K562 (cell line): Measurements from ENCODE around the gene DNAJC30. TPM values are rescaled to one million over a fixed set of nuclear protein-coding genes. Genes with fewer than 3 reads are reported as not detected.

ENCODE experiments used
- ATAC-seq: fragments of 200-7000 bp; cut with Tn5 transposase; 3 replicates; pipeline ENCODE4 v1.9.1; 2020; ENCODE audit warnings: moderate library complexity
- BruUV-seq: library from RNA; stranded (reverse); fragments of 400-500 nt; replicated peaks from 2 replicates; lab custom pipeline; 2021; lab: Mats Ljungman, UMichigan
- CTCF ChIA-PET: fragments of 300-600 bp; formaldehyde crosslinking; extraction: SDS; loops from one replicate; lab custom pipeline; 2021; ENCODE audit warnings: low intra/inter-chr PET ratio; lab: Yijun Ruan, JAX
- POLR2A ChIA-PET: fragments of 300-600, 350-650 bp; sonication (Branson Sonifier 250); formaldehyde crosslinking; extraction: SDS; loops from one replicate; lab custom pipeline; 2021; ENCODE audit warnings: antibody characterized with exemption, inconsistent platforms; lab: Yijun Ruan, JAX
- DNase-seq, 4 experiments: peaks; one replicate each; pipeline versions ENCODE4 v3.0.0 to v3.0.0-alpha.2; 2011 to 2018; ENCODE audit warnings: low spot score in 3 of 4, mixed read lengths in 3 of 4; ENCODE audit errors: extremely low read depth in 1 of 4
- FAIRE-seq: peaks from 2 replicates; lab custom pipeline; 2011; peaks lifted over from hg19 to GRCh38; lab: Jason Lieb, UNC
- H2AFZ ChIP-seq: 2 replicates; pipeline ENCODE4 v1.6.0; 2011; ENCODE audit warnings: low read depth, low read length, control low read depth, inconsistent platforms
- H3K27ac ChIP-seq: fragments of 200-600 bp; 3 replicates; pipeline ENCODE4 v1.8.0; 2011; ENCODE audit warnings: low read depth, mild to moderate bottlenecking, control low read depth, inconsistent platforms, low read length, moderate library complexity, mixed read lengths; ENCODE audit errors: extremely low read depth
- H3K27me3 ChIP-seq, 2 experiments: fragments of 300-600 bp in 1 of 2; 2 replicates in 1 of 2; 3 replicates in 1 of 2; pipeline versions ENCODE4 v1.6.0 to v1.8.0; 2011; ENCODE audit warnings: inconsistent platforms in 2 of 2, low read length in 2 of 2, mild to moderate bottlenecking in 1 of 2, mixed read lengths in 1 of 2, moderate library complexity in 1 of 2; ENCODE audit not compliant: control insufficient read depth in 2 of 2, insufficient read depth in 2 of 2
- H3K36me3 ChIP-seq: fragments of 300-600 bp; 3 replicates; pipeline ENCODE4 v1.8.0; 2011; ENCODE audit warnings: mild to moderate bottlenecking, low read length, inconsistent platforms; ENCODE audit not compliant: control insufficient read depth, insufficient read depth
- H3K4me1 ChIP-seq, 2 experiments: fragments of 200-600 bp in 1 of 2; replicated peaks in 1 of 2; 2 replicates in 1 of 2; 3 replicates in 1 of 2; pipeline versions ENCODE4 v1.5.1 to v1.8.0; 2011; ENCODE audit warnings: inconsistent platforms in 2 of 2, low read length in 2 of 2, mild to moderate bottlenecking in 1 of 2, mixed read lengths in 1 of 2, moderate library complexity in 1 of 2; ENCODE audit not compliant: control insufficient read depth in 2 of 2, insufficient read depth in 2 of 2
- H3K4me2 ChIP-seq: 2 replicates; pipeline ENCODE4 v1.6.1; 2011; ENCODE audit warnings: low read length, control low read depth, inconsistent platforms, mixed read lengths; ENCODE audit not compliant: insufficient read depth
- H3K4me3 ChIP-seq: fragments of 200-600 bp; sonication (generic), shearing (Covaris generic); 2 replicates; pipeline ENCODE4 v1.5.1; 2016; ENCODE audit warnings: control low read depth, inconsistent platforms
- H3K79me2 ChIP-seq: fragments of 200-600 bp; 3 replicates; pipeline ENCODE4 v1.8.0; 2011; ENCODE audit warnings: low read length, inconsistent platforms; ENCODE audit not compliant: control insufficient read depth, insufficient read depth
- H3K9ac ChIP-seq, 2 experiments: 2 replicates each; pipeline versions ENCODE4 v1.6.0 to v1.6.1; 2011; ENCODE audit warnings: low read depth in 2 of 2, low read length in 2 of 2, control low read depth in 1 of 2, inconsistent platforms in 1 of 2, mild to moderate bottlenecking in 1 of 2, mixed read lengths in 1 of 2; ENCODE audit not compliant: insufficient read depth in 1 of 2
- H3K9me1 ChIP-seq: one replicate; pipeline ENCODE4 v1.6.0; 2011; ENCODE audit warnings: inconsistent platforms, mild to moderate bottlenecking, low read length, moderate library complexity; ENCODE audit not compliant: control insufficient read depth, insufficient read depth
- H3K9me3 ChIP-seq: replicated peaks from 2 replicates; pipeline ENCODE4 v1.5.1; 2011; ENCODE audit warnings: low read depth, low read length, inconsistent platforms; ENCODE audit not compliant: control insufficient read depth, insufficient read depth
- H4K20me1 ChIP-seq: replicated peaks from 2 replicates; pipeline ENCODE4 v1.6.1; 2011; ENCODE audit warnings: low read length, inconsistent platforms, mixed read lengths; ENCODE audit not compliant: control insufficient read depth, insufficient read depth
- ZNF133 ChIP-seq: fragments of 250-450 bp; sonication (Bioruptor Pico); IDR thresholded peaks from 2 replicates; pipeline ENCODE4 v1.4.0; 2020; ENCODE audit warnings: mild to moderate bottlenecking
- WGBS: fragments of 100-300 bp; shearing (Covaris generic); methylation state at CpG from one replicate; pipeline ENCODE4 v1.1.6; 2016; ENCODE audit warnings: low coverage, mixed read lengths; ENCODE audit not compliant: insufficient coverage; ENCODE audit errors: missing lambda C conversion rate; 5-methylcytosine and 5-hydroxymethylcytosine counted together
- in situ Hi-C: fragments of 300-500 bp; cut with MboI; formaldehyde crosslinking; loops from 4 replicates; pipeline ENCODE4 v1.15.0; 2018; ENCODE audit warnings: inconsistent platforms, mixed read lengths
- intact Hi-C: fragments of 100-400 bp; cut with micrococcal nuclease; formaldehyde crosslinking; loops from 2 replicates; pipeline ENCODE4 v1.14.2; 2022
- polyA plus RNA-seq, 8 experiments: library from polyadenylated mRNA; depleted of rRNA in 4 of 8; stranded (reverse) in 5 of 8; unstranded in 3 of 8; fragments of >200 nt; fragmentation: Nextera tagmentation in 2 of 8; fragmentation: Illumina TruSeq in 1 of 8; extraction: Ambion mirVana in 2 of 8; extraction: Trizol in 1 of 8; gene quantifications; 2 replicates each; pipeline versions ENCODE4 v1.2.1 to v1.2.3, GENCODE V29; 2011 to 2014; ENCODE audit warnings: inconsistent platforms in 1 of 8, missing spikeins in 1 of 8
- total RNA-seq, 7 experiments: library from RNA; depleted of rRNA in 6 of 7; stranded (reverse); fragments of >200 nt in 6 of 7; fragmentation: Illumina TruSeq in 2 of 7; extraction: Trizol in 2 of 7; gene quantifications; 2 replicates each; pipeline versions ENCODE4 v1.2.1 to v1.2.3, GENCODE V29; 2011 to 2021; ENCODE audit warnings: low replicate concordance in 1 of 7
- TF ChIP-seq, protein P1 (sequence below): fragments of 450-650 bp; IDR thresholded peaks from 2 replicates; pipeline ENCODE4 v1.6.1; 2018; ENCODE audit not compliant: partially characterized antibody
- TF ChIP-seq, protein P2 (sequence below): fragments of 450-650 bp; conservative IDR thresholded peaks from 2 replicates; pipeline ENCODE4 v1.6.1; 2016; ENCODE audit warnings: missing genetic modification characterization, low read depth, mild to moderate bottlenecking, missing compliant biosample characterization, moderate library complexity
- TF ChIP-seq, protein P3 (sequence below): sonication (generic); formaldehyde crosslinking; IDR thresholded peaks from 2 replicates; pipeline ENCODE4 v1.8.0; 2023; ENCODE audit warnings: mild to moderate bottlenecking, missing genetic modification reagents

DNAJC30 gene
- total and polyA plus RNA-seq, 9 of the 15 experiments (the other 6 are each of a cell fraction or from before 2014, with no cell fraction given), result 1.1 to 11.3 (median 4.6) TPM

DNA sequence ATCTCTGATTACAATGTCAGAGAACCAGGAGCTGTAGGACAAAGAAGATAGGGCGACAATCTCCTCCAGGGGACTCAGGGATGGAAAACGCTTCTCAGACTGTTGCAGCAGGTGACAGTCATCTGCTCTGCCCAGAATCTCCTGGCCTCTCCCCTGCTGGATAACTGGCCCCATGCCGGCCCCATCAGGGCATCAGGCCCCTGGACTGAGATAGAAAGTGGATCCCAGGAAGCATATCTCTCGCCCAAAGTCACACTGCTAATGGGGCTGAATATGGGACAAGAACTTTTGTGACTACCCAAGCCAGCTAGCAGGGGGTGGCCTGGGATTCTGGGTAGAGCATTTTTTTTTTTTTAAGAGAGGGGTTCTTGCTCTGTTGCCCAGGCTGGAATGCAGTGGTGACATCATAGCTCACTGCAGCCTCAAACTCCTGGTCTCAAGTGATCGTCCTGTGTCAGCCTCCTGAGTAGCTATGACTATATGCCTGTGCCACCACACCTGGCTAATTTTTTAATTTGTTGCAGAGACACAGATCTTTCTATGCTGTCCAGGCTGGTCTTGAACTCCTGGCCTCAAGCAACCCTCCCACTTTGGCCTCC lies 38.5 kb downstream of the DNAJC30 start:
- FAIRE-seq (peak; percentile 77), ATAC-seq (no peak), DNase-seq (no peak)
- POLR2A ChIA-PET, result interaction anchor here (0.6 to 1.8 kb wide), 6 partner anchors 9 to 71 kb away, joined by 3 to 11 read pairs (median 4); no protein-coding TSS in a partner anchor
- 0 out of 2 replicates have a peak, but pooled peaks cover 3% of the 10 kb centered on the region for H4K20me1 ChIP-seq
- BruUV-seq, result no TSS peak
- no peaks in the 10 kb centered on the region for H3K9me1 ChIP-seq
- no peaks in the 10 kb centered on the region for H3K79me2 ChIP-seq
- H3K4me2 ChIP-seq, result no peak overlapping the region
- peaks cover 7% of the 10 kb centered on the region for H3K9me3 ChIP-seq
- H2AFZ ChIP-seq, result no peak overlapping the region
- no peak for TF ChIP-seq ZNF133 (CRISPR knock-in tag)
- H3K36me3 ChIP-seq, result no peaks in the 10 kb centered on the region
- CTCF ChIA-PET, result no interaction called here
- in situ Hi-C loops (no loop called here), intact Hi-C loops (no loop called here)
- H3K4me3 ChIP-seq, result no peak overlapping the region
- peaks cover 20 to 64% of the 10 kb centered on the region in 2 experiments; a peak in 4 of 5 replicates for H3K27me3 ChIP-seq
- H3K9ac ChIP-seq, result no peak overlapping the region
- WGBS, result 0% methylated on average over 5 of the region's 5 CpGs
- H3K4me1 ChIP-seq, result peaks cover 0 to 14% of the 10 kb centered on the region in 2 experiments; a peak in 2 of 5 replicates
- H3K27ac ChIP-seq, result no peak overlapping the region

DNA sequence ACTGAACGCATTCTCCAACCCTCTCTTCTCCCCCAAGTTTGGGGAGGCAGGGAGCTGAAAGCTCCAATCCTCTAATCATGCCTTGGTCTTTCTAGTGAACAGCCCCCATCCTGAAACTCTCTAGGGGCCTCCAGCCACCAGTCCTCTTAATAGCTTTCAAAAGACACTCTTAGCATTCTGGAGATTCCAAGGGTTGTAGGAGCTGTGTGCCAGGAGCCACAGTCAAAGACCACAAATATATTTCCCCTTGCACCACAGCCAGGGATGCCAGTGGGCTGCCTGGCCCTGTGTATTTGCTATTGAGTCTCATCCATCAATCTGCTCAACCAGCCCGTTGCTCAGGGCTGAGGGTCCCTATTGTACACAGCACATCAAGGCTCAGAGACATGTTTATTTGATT lies 40.4 kb downstream of the DNAJC30 start:
- peaks cover 12 to 49% of the 10 kb centered on the region in 2 experiments; a peak in 4 of 5 replicates for H3K27me3 ChIP-seq
- no peak overlapping the region for H2AFZ ChIP-seq
- POLR2A ChIA-PET, result no interaction called here
- H4K20me1 ChIP-seq, result 0 out of 2 replicates have a peak, but pooled peaks cover 3% of the 10 kb centered on the region
- H3K27ac ChIP-seq, result no peak overlapping the region
- ATAC-seq (no peak), FAIRE-seq (no peak), DNase-seq (no peak)
- H3K79me2 ChIP-seq, result no peaks in the 10 kb centered on the region
- peaks cover 0 to 10% of the 10 kb centered on the region in 2 experiments; a peak in 2 of 5 replicates for H3K4me1 ChIP-seq
- no TSS peak for BruUV-seq
- 3% methylated on average over 2 of the region's 2 CpGs for WGBS
- no peak overlapping the region for H3K9ac ChIP-seq
- H3K4me2 ChIP-seq, result no peak overlapping the region
- no peak overlapping the region for H3K4me3 ChIP-seq
- no peaks in the 10 kb centered on the region for H3K36me3 ChIP-seq
- H3K9me3 ChIP-seq, result peaks cover 7% of the 10 kb centered on the region
- no peaks in the 10 kb centered on the region for H3K9me1 ChIP-seq
- intact Hi-C loops, result no loop called here
- in situ Hi-C loops, result no loop called here
- CTCF ChIA-PET, result no interaction called here
- TF ChIP-seq, protein P1, sequence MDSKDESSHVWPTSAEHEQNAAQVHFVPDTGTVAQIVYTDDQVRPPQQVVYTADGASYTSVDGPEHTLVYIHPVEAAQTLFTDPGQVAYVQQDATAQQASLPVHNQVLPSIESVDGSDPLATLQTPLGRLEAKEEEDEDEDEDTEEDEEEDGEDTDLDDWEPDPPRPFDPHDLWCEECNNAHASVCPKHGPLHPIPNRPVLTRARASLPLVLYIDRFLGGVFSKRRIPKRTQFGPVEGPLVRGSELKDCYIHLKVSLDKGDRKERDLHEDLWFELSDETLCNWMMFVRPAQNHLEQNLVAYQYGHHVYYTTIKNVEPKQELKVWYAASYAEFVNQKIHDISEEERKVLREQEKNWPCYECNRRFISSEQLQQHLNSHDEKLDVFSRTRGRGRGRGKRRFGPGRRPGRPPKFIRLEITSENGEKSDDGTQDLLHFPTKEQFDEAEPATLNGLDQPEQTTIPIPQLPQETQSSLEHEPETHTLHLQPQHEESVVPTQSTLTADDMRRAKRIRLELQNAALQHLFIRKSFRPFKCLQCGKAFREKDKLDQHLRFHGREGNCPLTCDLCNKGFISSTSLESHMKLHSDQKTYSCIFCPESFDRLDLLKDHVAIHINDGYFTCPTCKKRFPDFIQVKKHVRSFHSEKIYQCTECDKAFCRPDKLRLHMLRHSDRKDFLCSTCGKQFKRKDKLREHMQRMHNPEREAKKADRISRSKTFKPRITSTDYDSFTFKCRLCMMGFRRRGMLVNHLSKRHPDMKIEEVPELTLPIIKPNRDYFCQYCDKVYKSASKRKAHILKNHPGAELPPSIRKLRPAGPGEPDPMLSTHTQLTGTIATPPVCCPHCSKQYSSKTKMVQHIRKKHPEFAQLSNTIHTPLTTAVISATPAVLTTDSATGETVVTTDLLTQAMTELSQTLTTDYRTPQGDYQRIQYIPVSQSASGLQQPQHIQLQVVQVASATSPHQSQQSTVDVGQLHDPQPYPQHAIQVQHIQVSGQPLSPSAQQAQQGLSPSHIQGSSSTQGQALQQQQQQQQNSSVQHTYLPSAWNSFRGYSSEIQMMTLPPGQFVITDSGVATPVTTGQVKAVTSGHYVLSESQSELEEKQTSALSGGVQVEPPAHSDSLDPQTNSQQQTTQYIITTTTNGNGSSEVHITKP, result no peak
- TF ChIP-seq, protein P2, sequence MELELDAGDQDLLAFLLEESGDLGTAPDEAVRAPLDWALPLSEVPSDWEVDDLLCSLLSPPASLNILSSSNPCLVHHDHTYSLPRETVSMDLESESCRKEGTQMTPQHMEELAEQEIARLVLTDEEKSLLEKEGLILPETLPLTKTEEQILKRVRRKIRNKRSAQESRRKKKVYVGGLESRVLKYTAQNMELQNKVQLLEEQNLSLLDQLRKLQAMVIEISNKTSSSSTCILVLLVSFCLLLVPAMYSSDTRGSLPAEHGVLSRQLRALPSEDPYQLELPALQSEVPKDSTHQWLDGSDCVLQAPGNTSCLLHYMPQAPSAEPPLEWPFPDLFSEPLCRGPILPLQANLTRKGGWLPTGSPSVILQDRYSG (tag), result no peak
- TF ChIP-seq, protein P3, sequence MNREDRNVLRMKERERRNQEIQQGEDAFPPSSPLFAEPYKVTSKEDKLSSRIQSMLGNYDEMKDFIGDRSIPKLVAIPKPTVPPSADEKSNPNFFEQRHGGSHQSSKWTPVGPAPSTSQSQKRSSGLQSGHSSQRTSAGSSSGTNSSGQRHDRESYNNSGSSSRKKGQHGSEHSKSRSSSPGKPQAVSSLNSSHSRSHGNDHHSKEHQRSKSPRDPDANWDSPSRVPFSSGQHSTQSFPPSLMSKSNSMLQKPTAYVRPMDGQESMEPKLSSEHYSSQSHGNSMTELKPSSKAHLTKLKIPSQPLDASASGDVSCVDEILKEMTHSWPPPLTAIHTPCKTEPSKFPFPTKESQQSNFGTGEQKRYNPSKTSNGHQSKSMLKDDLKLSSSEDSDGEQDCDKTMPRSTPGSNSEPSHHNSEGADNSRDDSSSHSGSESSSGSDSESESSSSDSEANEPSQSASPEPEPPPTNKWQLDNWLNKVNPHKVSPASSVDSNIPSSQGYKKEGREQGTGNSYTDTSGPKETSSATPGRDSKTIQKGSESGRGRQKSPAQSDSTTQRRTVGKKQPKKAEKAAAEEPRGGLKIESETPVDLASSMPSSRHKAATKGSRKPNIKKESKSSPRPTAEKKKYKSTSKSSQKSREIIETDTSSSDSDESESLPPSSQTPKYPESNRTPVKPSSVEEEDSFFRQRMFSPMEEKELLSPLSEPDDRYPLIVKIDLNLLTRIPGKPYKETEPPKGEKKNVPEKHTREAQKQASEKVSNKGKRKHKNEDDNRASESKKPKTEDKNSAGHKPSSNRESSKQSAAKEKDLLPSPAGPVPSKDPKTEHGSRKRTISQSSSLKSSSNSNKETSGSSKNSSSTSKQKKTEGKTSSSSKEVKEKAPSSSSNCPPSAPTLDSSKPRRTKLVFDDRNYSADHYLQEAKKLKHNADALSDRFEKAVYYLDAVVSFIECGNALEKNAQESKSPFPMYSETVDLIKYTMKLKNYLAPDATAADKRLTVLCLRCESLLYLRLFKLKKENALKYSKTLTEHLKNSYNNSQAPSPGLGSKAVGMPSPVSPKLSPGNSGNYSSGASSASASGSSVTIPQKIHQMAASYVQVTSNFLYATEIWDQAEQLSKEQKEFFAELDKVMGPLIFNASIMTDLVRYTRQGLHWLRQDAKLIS (CRISPR knock-in tag), result no peak
